ENCODE results near the gene PTPN3. TPM values are rescaled to one million over a fixed set of nuclear protein-coding genes. Genes with fewer than 3 reads are reported as not detected.

Gene PTPN3
- total and polyA plus RNA-seq, 9 of the 15 experiments (the other 6 are each of a cell fraction or from before 2014, with no cell fraction given): 0.02 TPM; not detected in 8

DNA sequence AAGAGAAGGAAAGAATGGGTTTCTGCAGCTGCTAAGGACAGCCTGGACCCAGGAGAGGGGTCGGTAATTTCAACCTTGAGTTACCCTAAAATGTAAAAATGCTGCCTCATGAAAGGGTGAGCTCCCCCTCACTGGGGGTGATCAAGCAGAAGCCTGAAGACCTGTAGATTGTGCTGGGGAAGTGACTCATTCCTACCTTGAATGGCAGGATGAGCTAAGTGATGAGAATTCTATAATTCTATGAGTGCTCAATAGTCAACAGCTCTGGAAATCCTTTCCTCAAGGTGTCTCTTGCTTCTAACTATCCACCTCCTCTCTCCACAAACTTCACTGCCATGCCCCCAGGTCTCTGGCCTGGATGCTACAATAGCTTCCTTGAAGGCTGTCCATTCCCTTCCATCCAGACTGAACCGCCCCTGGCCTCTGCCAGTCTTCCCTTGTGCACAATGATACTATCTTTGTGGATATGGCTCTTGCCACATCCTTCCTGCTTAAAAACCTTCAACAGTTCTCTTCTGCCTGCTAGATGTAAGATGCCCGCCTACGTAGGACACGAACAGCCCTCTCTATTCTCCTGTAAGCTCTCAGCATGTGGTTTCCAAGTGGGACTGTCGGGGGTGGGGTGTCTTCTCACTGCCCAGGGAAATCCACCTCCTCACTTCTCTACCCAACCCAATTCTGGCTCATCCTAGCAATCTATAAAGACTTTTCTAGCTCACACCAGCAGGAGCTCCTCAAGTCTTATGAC lies 50.6 kb downstream of the PTPN3 start:
- ATAC-seq: no peak
- ChIA-PET CTCF (ENCODE audit: low intra/inter-chr PET ratio) (no interaction called here), POLR2A (no interaction called here)
- 2% methylated on average over 6 of the region's 6 CpGs for WGBS (ENCODE audit: insufficient coverage, low coverage, missing lambda C conversion rate)
- TF ChIP-seq POLR2AphosphoS5 (IDR thresholded peaks at IDR 0.05; ENCODE audit: control insufficient read depth, insufficient read depth, low read depth, low read length) (no peak), STAG1 (CRISPR knock-in tag; IDR thresholded peaks at IDR 0.05; ENCODE audit: borderline replicate concordance) (no peak), CBX8 (IDR thresholded peaks at IDR 0.05; ENCODE audit: borderline replicate concordance, extremely low read depth, low read depth, low read length, poor library complexity, severe bottlenecking) (no peak), ZNF124 (CRISPR knock-in tag; IDR thresholded peaks at IDR 0.05) (no peak), NFATC3 (IDR thresholded peaks at IDR 0.05) (no peak), CXXC5 (CRISPR knock-in tag; IDR thresholded peaks at IDR 0.05) (no peak), PPARD (CRISPR knock-in tag; IDR thresholded peaks at IDR 0.05) (no peak), ZNF57 (CRISPR knock-in tag; IDR thresholded peaks at IDR 0.05) (no peak), STAT5B (CRISPR knock-in tag; IDR thresholded peaks at IDR 0.05) (no peak), FUS (optimal IDR thresholded peaks at IDR 0.05; ENCODE audit: low read depth, low read length) (no peak), ETV6 (IDR thresholded peaks at IDR 0.05; ENCODE audit: borderline replicate concordance in 1 of 2, low read depth in 2 of 2, low read length in 1 of 2) (no peak), ETV6 (CRISPR knock-in tag; IDR thresholded peaks at IDR 0.05; ENCODE audit: borderline replicate concordance) (no peak), NR4A1 (CRISPR knock-in tag; IDR thresholded peaks at IDR 0.05) (no peak), NR4A1 (tag; IDR thresholded peaks at IDR 0.05) (no peak)
- TF ChIP-seq, protein P1, sequence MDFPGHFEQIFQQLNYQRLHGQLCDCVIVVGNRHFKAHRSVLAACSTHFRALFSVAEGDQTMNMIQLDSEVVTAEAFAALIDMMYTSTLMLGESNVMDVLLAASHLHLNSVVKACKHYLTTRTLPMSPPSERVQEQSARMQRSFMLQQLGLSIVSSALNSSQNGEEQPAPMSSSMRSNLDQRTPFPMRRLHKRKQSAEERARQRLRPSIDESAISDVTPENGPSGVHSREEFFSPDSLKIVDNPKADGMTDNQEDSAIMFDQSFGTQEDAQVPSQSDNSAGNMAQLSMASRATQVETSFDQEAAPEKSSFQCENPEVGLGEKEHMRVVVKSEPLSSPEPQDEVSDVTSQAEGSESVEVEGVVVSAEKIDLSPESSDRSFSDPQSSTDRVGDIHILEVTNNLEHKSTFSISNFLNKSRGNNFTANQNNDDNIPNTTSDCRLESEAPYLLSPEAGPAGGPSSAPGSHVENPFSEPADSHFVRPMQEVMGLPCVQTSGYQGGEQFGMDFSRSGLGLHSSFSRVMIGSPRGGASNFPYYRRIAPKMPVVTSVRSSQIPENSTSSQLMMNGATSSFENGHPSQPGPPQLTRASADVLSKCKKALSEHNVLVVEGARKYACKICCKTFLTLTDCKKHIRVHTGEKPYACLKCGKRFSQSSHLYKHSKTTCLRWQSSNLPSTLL (IDR thresholded peaks at IDR 0.05): no peak
- Histone ChIP-seq H3K4me2 (ENCODE audit: insufficient read depth, low read length) (no peak overlapping the region), H3K9ac (ENCODE audit: insufficient read depth in 1 of 2, low read depth in 2 of 2, low read length in 2 of 2) (no peak overlapping the region), H4K20me1 (replicated peaks; ENCODE audit: control insufficient read depth, insufficient read depth, low read length) (no peaks in the 10 kb centered on the region), H3K4me1 (replicated peaks in 1 of 2; ENCODE audit: control insufficient read depth in 2 of 2, insufficient read depth in 2 of 2, low read length in 2 of 2) (no peaks in the 10 kb centered on the region), H3K36me3 (ENCODE audit: control insufficient read depth, insufficient read depth, low read length) (no peaks in the 10 kb centered on the region), H2AFZ (ENCODE audit: low read depth, low read length) (no peak overlapping the region), H3K4me3 (no peak overlapping the region), H3K9me1 (ENCODE audit: control insufficient read depth, insufficient read depth, low read length) (no peaks in the 10 kb centered on the region), H3K9me3 (replicated peaks; ENCODE audit: control insufficient read depth, insufficient read depth, low read depth, low read length) (no peaks in the 10 kb centered on the region), H3K27me3 (ENCODE audit: control insufficient read depth in 2 of 2, insufficient read depth in 2 of 2, low read length in 2 of 2) (peaks cover 10 to 41% of the 10 kb centered on the region in 2 experiments; a peak in 4 of 5 replicates), H3K79me2 (ENCODE audit: control insufficient read depth, insufficient read depth, low read length) (no peaks in the 10 kb centered on the region), H3K27ac (ENCODE audit: extremely low read depth, low read depth, low read length) (no peak overlapping the region)
- no peak for FAIRE-seq
- in situ Hi-C loops (cut with MboI): no loop called here
- no peak for DNase-seq (ENCODE audit: extremely low read depth in 1 of 4, low spot score in 3 of 4)
- intact Hi-C loops (cut with micrococcal nuclease): no loop called here
- BruUV-seq (replicated peaks): no TSS peak
